ENCODE results near the gene SEC14L5.

- no peak for TF ChIP-seq CTCF (IDR thresholded peaks at IDR 0.05 in 2 of 3, conservative IDR thresholded peaks at IDR 0.05 in 1 of 3; ENCODE audit: borderline replicate concordance in 1 of 3, insufficient read depth in 1 of 3, low read depth in 2 of 3, low read length in 2 of 3)
- no peak for TF ChIP-seq POLR2AphosphoS5 (IDR thresholded peaks at IDR 0.05; ENCODE audit: low read depth, low read length)
Observed at GRCh38 chr16:4989391-4990006, 31.4 kb downstream of the SEC14L5 start.
